ENCODE results near the gene AFAP1.

AFAP1 gene

GRCh38 chr4:7900334-7900909 is 39.2 kb downstream of the AFAP1 start:
- Histone ChIP-seq H3K4me3 (ENCODE audit: low read depth, low read length) (no peak overlapping the region), H3K4me1 (ENCODE audit: control insufficient read depth, insufficient read depth, low read length) (no peaks in the 10 kb centered on the region), H3K9me3 (ENCODE audit: control insufficient read depth, insufficient read depth, low read depth, low read length) (no peaks in the 10 kb centered on the region), H3K36me3 (ENCODE audit: control insufficient read depth in 2 of 2, insufficient read depth in 1 of 2, low read length in 2 of 2) (no peaks in the 10 kb centered on the region), H3K27ac (ENCODE audit: extremely low read depth, low read depth, low read length) (no peak overlapping the region)
- TF ChIP-seq ZNF2 (tag by site-specific recombination; IDR thresholded peaks at IDR 0.05) (no peak), ZBTB21 (tag by site-specific recombination; IDR thresholded peaks at IDR 0.05) (no peak), ZNF223 (tag by site-specific recombination; IDR thresholded peaks at IDR 0.05) (no peak), ZFP37 (tag by site-specific recombination; IDR thresholded peaks at IDR 0.05) (no peak)
- POLR2A ChIA-PET, result no interaction called here
- CTCF ChIA-PET, result no interaction called here

GRCh38 chr4:7899184-7899869 is 40.3 kb downstream of the AFAP1 start:
- Histone ChIP-seq H3K4me3 (ENCODE audit: low read depth, low read length) (no peak overlapping the region), H3K36me3 (ENCODE audit: control insufficient read depth in 2 of 2, insufficient read depth in 1 of 2, low read length in 2 of 2) (no peaks in the 10 kb centered on the region), H3K4me1 (ENCODE audit: control insufficient read depth, insufficient read depth, low read length) (no peaks in the 10 kb centered on the region), H3K9me3 (ENCODE audit: control insufficient read depth, insufficient read depth, low read depth, low read length) (no peaks in the 10 kb centered on the region), H3K27ac (ENCODE audit: extremely low read depth, low read depth, low read length) (no peak overlapping the region)
- CTCF ChIA-PET, result no interaction called here
- TF ChIP-seq INSM2 (tag by site-specific recombination; IDR thresholded peaks at IDR 0.05) (no peak), ZNF624 (tag by site-specific recombination; IDR thresholded peaks at IDR 0.05) (no peak), ZNF610 (tag by site-specific recombination; IDR thresholded peaks at IDR 0.05; ENCODE audit: borderline replicate concordance) (no peak)
- POLR2A ChIA-PET, result no interaction called here

- H3K9me3 ChIP-seq (ENCODE audit: control insufficient read depth, insufficient read depth, low read depth, low read length), result no peaks in the 10 kb centered on the region
- no peak overlapping the region for H3K27ac ChIP-seq (ENCODE audit: extremely low read depth, low read depth, low read length)
- no peak for TF ChIP-seq ZNF311 (tag by site-specific recombination; IDR thresholded peaks at IDR 0.05; ENCODE audit: borderline replicate concordance)
- TF ChIP-seq ZNF677 (tag by site-specific recombination; IDR thresholded peaks at IDR 0.05), result no peak
- TF ChIP-seq ZBTB44 (tag by site-specific recombination; IDR thresholded peaks at IDR 0.05), result no peak
- no peak for TF ChIP-seq AEBP2 (tag by site-specific recombination; IDR thresholded peaks at IDR 0.05; ENCODE audit: borderline replicate concordance)
- TF ChIP-seq ZNF658 (tag by site-specific recombination; IDR thresholded peaks at IDR 0.05), result no peak
- TF ChIP-seq ZNF19 (tag by site-specific recombination; IDR thresholded peaks at IDR 0.05; ENCODE audit: low read depth), result no peak
- no peak for TF ChIP-seq ZNF549 (tag by site-specific recombination; IDR thresholded peaks at IDR 0.05)
- TF ChIP-seq ZNF473 (tag by site-specific recombination; IDR thresholded peaks at IDR 0.05), result no peak
- TF ChIP-seq ZNF555 (tag by site-specific recombination; conservative IDR thresholded peaks at IDR 0.05), result no peak
- no peak for TF ChIP-seq ZNF426 (tag by site-specific recombination; IDR thresholded peaks at IDR 0.05)
- no peak for TF ChIP-seq ZNF660 (tag by site-specific recombination; IDR thresholded peaks at IDR 0.05)
- TF ChIP-seq ZNF18 (tag by site-specific recombination; IDR thresholded peaks at IDR 0.05), result no peak
- TF ChIP-seq ZNF670 (tag by site-specific recombination; IDR thresholded peaks at IDR 0.05; ENCODE audit: low read depth), result no peak
- TF ChIP-seq ZSCAN18 (tag by site-specific recombination; IDR thresholded peaks at IDR 0.05), result no peak
- CTCF ChIA-PET, result no interaction called here
- no peak overlapping the region for H3K4me3 ChIP-seq (ENCODE audit: low read depth, low read length)
- POLR2A ChIA-PET, result no interaction called here
- no peaks in the 10 kb centered on the region for H3K4me1 ChIP-seq (ENCODE audit: control insufficient read depth, insufficient read depth, low read length)
- no peaks in the 10 kb centered on the region for H3K36me3 ChIP-seq (ENCODE audit: control insufficient read depth in 2 of 2, insufficient read depth in 1 of 2, low read length in 2 of 2)
Measured at GRCh38 chr4:7898385-7898784, 41.3 kb downstream of the AFAP1 start.
